ENCODE results near the gene MSI1.

MSI1 gene

DNA sequence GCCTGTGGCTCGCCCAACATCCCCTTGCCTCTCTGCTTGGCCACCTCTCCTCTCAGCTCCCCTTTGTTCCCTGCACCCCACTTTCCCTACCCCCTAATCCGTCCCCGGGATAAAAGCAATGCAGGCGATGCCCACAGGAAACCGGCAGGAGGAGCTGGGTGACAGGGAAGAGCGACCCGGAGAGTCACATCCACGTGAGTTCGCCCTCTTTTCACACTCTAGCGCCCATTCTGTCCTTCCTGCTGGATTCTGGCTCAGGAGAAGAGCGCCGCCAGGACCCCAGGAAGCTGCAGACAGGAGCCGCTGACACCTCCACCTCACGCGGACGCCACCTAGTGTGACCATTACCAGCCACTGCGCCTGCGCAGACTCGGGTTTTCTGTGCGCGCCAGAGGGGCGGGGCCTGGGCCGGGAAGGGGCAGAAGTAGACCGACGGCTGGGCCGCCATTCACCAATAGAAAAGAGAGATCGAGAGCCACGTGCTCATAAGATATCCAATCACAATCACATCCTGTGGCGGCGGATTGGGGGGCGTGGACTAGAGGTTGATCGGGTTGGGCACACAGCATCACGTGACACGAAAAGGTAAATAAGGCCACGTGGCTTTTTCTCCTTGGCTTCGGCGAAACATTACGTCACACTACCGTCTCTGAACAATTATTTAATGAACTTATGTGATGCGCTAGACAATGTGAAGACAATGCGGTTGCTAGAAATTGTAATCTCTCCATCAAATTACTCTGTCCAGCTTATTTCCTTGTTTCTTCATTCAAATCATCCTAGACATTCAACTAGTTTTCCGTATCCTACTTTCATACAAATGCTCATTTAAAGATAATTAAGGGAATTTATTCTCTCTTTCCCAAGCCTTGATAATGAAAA is 51.5 kb downstream of the MSI1 start:
- peak; percentile 99 to 100 (median 100) for DNase-seq

DNA sequence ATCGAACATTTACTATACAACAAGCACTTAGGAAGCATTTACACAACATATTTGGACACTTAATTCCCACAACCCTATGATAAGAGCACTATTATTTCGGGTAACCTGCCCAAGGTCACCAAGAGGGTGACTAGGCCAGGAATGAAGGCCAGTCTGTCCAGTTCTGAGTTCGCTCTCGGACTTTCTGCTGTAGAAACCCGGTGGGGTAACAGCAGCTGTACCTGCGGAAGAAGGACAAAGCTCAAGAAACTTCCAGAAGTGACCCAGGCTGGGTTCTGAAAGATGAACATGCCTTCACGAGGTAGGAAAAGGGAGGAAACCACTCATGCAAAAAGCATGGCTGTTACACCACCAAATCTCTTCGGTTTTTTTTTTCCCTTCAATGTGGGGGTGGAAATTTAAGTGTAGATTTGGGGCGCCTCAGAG is 52.2 kb downstream of the MSI1 start:
- DNase-seq, result no peak

DNA sequence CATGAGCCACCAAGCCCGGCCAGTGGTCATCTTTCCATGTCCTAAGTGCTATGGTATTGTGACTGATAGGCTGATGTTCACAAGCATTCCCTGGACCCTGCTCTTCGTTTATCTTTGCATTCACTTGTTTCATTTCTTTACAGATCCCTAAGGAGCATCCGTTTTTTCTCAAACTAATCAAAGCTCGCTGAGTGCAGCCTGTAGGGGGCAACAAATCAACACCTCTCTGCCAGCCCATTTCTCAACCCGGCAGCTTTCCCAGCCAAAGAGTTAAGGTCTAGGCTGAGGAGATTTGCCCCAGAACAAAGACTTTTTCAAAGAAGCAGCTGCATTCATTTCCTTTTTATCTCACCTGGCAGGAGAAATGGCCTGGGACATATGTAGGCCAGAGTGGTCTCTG is 54.7 kb downstream of the MSI1 start:
- no peak for DNase-seq

DNA sequence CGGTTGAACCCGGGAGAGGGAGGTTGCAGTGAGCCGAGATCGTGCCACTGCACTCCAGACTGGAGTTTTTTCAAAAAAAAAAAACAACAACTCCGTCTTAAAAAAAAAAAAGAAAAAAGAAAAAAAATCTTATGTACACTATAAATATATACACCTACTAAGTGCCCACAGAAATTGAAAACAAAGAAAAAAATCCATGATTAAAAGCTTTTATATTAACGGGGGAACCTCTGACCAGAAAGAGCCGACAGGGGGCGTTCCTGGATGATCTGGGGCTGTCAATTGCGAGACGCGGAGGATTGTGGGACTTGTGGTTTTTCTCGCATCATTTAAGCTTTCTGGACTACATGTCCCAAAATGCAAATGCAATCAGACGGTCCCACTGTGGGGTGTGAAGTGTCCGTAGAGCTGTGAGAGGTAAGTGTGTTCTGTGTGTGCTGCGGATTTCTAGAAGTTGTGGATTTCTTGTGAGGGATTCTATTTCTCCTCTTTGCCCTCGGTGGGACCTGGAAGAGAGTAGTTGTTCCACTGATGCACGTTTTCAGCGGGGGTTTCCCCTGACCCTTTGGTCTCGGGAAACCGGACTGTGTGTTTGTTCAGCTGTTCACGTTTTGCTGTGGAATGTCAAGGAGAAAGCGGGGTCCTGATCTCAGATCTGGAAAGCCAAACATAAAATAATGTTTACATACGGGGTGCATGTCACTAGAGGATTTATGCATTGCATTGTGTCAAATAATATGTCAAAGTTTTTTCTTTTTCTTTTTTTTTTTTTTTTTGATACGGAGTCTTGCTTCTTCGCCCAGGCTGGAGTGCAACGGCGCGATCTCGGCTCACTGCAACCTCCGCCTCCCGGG is 66.8 kb downstream of the MSI1 start, which contains the start of gene SIRT4:
SIRT4 (plus strand) TSS at position 360 of the 854 bp plus-strand sequence. CDS start 1,241 bp downstream, outside the sequence.
- DNase-seq, result peak; percentile 59 to 96 (median 83)

DNA sequence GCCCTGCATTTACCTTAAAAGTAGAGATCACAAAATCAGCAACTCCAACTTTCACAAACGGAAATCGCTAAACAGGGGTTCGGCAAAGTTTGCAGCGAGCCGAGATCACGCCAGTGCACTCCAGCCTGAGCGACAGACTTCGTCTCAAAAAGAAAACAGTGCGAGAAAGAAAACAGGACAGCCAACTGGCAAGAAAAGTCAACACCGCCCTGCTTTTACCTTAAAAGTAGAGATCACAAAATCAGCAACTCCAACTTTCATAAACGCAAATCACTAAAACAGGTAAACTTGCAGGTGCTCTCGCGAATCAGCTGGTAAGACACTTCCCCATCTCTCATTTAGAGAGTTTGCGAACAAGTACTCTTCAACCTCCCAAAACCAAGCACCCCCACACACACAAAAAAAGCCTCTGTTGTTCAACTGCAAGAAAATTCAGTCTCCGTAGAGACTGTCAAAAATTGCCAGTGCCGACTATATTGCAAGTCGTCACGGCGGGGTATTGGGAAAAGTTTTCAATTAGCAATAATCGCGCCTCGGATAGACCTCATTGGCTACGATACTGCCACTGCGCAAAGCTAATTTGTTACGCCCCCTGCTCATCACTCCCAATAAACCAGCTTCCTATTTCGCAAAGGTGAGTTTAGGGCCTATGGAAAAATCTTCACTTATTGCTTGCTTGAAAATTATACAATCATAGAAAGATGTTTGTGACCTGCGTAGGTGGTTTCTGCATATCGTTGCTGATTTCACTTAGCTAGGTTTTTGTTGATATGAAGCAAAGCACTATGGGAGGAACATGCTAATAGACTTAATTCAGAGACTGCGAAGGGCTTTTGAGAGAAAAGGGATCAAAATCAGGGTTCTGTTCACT is 76.1 kb downstream of the MSI1 start, which contains the start of gene RNU4-1:
RNU4-1 (minus strand) TSS at position 577 of the 871 bp plus-strand sequence.
- peak; percentile 25 to 92 (median 69) for DNase-seq

DNA sequence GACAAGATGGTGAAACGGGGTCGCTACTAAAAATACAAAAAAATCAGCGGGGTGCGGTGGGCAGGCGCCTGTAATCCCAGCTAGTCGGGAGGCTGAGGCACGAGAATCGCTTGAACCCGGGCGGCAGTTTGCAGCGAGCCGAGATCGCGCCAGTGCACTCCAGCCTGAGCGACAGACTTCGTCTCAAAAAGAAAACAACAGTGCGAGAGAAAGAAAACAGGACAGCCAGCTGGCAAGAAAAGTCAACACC is 76.6 kb downstream of the MSI1 start:
- no peak for DNase-seq
